Caco-2 (cell line): Measurements from ENCODE around the gene DPF3. TPM values are rescaled to one million over a fixed set of nuclear protein-coding genes. Genes with fewer than 3 reads are reported as not detected.

Experiments used
- BruUV-seq: library from RNA; stranded (reverse); fragments of 400-500 nt; replicated peaks from 2 replicates; lab custom pipeline; 2021; lab: Mats Ljungman, UMichigan
- CTCF ChIA-PET: fragments of 300-600 bp; sonication (Branson Sonifier 250); formaldehyde crosslinking; loops from one replicate; lab custom pipeline; 2022; ENCODE audit warnings: antibody characterized with exemption; lab: Charles Lee
- POLR2A ChIA-PET: fragments of 300-600 bp; sonication (Branson Sonifier 250); formaldehyde crosslinking; loops from one replicate; lab custom pipeline; 2022; ENCODE audit warnings: antibody characterized with exemption; lab: Charles Lee
- DNase-seq, 2 experiments: peaks; one replicate each; pipeline versions ENCODE4 v3.0.0 to v3.0.0-alpha.2; 2020 to 2022
- H3K27me3 ChIP-seq: replicated peaks from 2 replicates; pipeline ENCODE4 v1.6.0; 2011; ENCODE audit warnings: low read length; ENCODE audit not compliant: control insufficient read depth, insufficient read depth
- H3K36me3 ChIP-seq: 2 replicates; pipeline ENCODE4 v1.5.1; 2011; ENCODE audit warnings: low read length; ENCODE audit not compliant: control insufficient read depth, insufficient read depth
- H3K4me1 ChIP-seq: fragments of 250-450 bp; sonication (Bioruptor Pico); 2 replicates; pipeline ENCODE4 v1.5.1; 2020; ENCODE audit warnings: mild to moderate bottlenecking
- H3K4me3 ChIP-seq: 2 replicates; pipeline ENCODE4 v1.5.1; 2011; ENCODE audit warnings: low read depth, mild to moderate bottlenecking, control low read depth, low read length
- H3K9me3 ChIP-seq: fragments of 250-450 bp; sonication (Bioruptor Pico); 2 replicates; pipeline ENCODE4 v1.5.1; 2020; ENCODE audit warnings: mild to moderate bottlenecking, moderate library complexity
- H3K27ac Mint-ChIP-seq: one replicate; pipeline ENCODE4 v1.8.0; 2022; ENCODE audit warnings: mixed read lengths; ENCODE audit not compliant: unreplicated experiment
- H3K27me3 Mint-ChIP-seq: one replicate; pipeline ENCODE4 v1.8.0; 2022; ENCODE audit warnings: mixed read lengths; ENCODE audit not compliant: insufficient read depth, unreplicated experiment
- H3K36me3 Mint-ChIP-seq: one replicate; pipeline ENCODE4 v1.8.0; 2022; ENCODE audit warnings: mild to moderate bottlenecking, mixed read lengths; ENCODE audit not compliant: insufficient read depth, unreplicated experiment
- H3K4me1 Mint-ChIP-seq: one replicate; pipeline ENCODE4 v1.8.0; 2022; ENCODE audit warnings: low read depth, mixed read lengths; ENCODE audit not compliant: unreplicated experiment
- H3K4me3 Mint-ChIP-seq: one replicate; pipeline ENCODE4 v1.8.0; 2022; ENCODE audit warnings: mild to moderate bottlenecking, moderate library complexity, mixed read lengths; ENCODE audit not compliant: unreplicated experiment
- H3K9me3 Mint-ChIP-seq: one replicate; pipeline ENCODE4 v1.8.0; 2022; ENCODE audit warnings: mixed read lengths; ENCODE audit not compliant: unreplicated experiment
- intact Hi-C: fragments of 100-400 bp; cut with micrococcal nuclease; formaldehyde crosslinking; loops from one replicate; pipeline ENCODE4 v1.10.0; 2022; ENCODE audit not compliant: unreplicated experiment
- total RNA-seq: library from RNA; stranded (reverse); gene quantifications from 2 replicates; pipeline ENCODE4 v1.2.3, GENCODE V29; 2022
- TF ChIP-seq, protein P1 (sequence below), 2 experiments: fragments of 200-600 bp in 1 of 2; IDR thresholded peaks; 1 replicate in 1 of 2; 2 replicates in 1 of 2; pipeline versions ENCODE4 v1.5.1 to v1.8.0; 2011 to 2022; ENCODE audit warnings: antibody characterized with exemption in 1 of 2, control low read depth in 1 of 2, inconsistent platforms in 1 of 2, low read depth in 1 of 2, low read length in 1 of 2, mild to moderate bottlenecking in 1 of 2, moderate library complexity in 1 of 2; ENCODE audit not compliant: insufficient read depth in 1 of 2, severe bottlenecking in 1 of 2, unreplicated experiment in 1 of 2

Gene DPF3
- total RNA-seq, 1 experiment from 2014 or later = not detected

DNA sequence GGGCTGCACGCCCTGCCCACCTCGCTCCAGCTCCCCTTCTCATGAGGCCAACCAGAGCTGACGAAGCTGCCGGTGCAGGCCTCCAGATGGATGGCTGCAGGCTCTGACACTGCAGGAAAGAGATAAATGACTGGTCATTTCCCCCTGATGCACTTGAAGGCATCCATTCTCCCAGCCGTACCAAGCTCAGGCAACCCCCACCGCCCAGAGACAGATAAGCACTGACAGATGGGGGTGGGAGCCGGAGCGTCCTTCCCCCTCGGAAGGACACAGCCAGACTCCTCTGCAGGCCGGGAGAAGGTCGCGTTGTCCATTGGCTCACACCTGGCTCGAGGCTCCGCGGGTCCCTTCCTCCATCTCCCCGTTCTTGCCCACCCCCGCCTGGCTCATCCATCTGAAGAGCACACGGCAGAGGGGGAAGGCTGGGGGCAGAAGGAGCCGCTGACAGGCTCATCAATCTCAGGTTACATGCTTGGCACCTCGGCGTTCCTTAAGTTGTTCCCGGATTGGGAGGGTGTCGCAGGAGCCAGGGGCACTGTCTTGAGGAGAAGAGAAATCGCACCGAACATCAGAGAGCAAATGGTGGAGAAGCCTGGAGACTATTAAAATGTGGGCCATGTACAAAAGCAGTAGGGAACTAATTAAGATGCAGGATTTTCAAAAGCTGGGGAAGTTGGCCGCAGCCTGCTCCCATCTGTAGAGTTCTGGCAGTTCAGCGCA lies 151.6 kb downstream of the DPF3 start:
- Histone ChIP-seq H3K36me3 (no peaks in the 10 kb centered on the region), H3K4me3 (no peak overlapping the region), H3K4me1 (no peaks in the 10 kb centered on the region), H3K9me3 (no peaks in the 10 kb centered on the region), H3K27me3 (no peaks in the 10 kb centered on the region)
- no peak for DNase-seq
- TF ChIP-seq, protein P1, sequence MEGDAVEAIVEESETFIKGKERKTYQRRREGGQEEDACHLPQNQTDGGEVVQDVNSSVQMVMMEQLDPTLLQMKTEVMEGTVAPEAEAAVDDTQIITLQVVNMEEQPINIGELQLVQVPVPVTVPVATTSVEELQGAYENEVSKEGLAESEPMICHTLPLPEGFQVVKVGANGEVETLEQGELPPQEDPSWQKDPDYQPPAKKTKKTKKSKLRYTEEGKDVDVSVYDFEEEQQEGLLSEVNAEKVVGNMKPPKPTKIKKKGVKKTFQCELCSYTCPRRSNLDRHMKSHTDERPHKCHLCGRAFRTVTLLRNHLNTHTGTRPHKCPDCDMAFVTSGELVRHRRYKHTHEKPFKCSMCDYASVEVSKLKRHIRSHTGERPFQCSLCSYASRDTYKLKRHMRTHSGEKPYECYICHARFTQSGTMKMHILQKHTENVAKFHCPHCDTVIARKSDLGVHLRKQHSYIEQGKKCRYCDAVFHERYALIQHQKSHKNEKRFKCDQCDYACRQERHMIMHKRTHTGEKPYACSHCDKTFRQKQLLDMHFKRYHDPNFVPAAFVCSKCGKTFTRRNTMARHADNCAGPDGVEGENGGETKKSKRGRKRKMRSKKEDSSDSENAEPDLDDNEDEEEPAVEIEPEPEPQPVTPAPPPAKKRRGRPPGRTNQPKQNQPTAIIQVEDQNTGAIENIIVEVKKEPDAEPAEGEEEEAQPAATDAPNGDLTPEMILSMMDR (IDR thresholded peaks at IDR 0.05; ENCODE audit: insufficient read depth in 1 of 2, low read depth in 1 of 2, low read length in 1 of 2, severe bottlenecking in 1 of 2, unreplicated experiment in 1 of 2) = no peak
- Mint-ChIP-seq H3K4me3 (no peak overlapping the region), H3K9me3 (no peaks in the 10 kb centered on the region), H3K4me1 (no peaks in the 10 kb centered on the region), H3K27me3 (peaks cover 9% of the 10 kb centered on the region), H3K36me3 (no peaks in the 10 kb centered on the region), H3K27ac (no peak overlapping the region)
- BruUV-seq = no TSS peak
- ChIA-PET CTCF (no interaction called here), POLR2A (no interaction called here)
- intact Hi-C loops = no loop called here

DNA sequence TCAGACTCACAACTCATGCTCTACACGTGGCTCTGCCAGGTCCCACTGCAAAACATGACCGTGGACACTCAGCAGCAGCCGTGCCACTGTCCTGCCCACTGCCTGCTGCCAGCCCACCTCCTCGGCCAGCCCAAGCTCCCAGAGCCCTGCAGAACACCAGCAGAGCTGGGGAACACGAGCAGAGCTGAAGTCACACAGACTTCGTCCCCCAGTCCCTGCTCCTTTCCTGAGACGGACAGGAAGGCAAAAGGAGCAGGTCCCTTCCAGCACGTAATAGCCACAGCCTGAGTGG lies 152.1 kb downstream of the DPF3 start:
- Histone ChIP-seq H3K27me3 (no peaks in the 10 kb centered on the region), H3K36me3 (no peaks in the 10 kb centered on the region), H3K4me1 (no peaks in the 10 kb centered on the region), H3K9me3 (no peaks in the 10 kb centered on the region), H3K4me3 (no peak overlapping the region)
- intact Hi-C loops = no loop called here
- TF ChIP-seq, protein P1 (IDR thresholded peaks at IDR 0.05; ENCODE audit: insufficient read depth in 1 of 2, low read depth in 1 of 2, low read length in 1 of 2, severe bottlenecking in 1 of 2, unreplicated experiment in 1 of 2) = no peak
- H3K27me3 Mint-ChIP-seq = peaks cover 9% of the 10 kb centered on the region
- no TSS peak for BruUV-seq
- H3K9me3 Mint-ChIP-seq = no peaks in the 10 kb centered on the region
- DNase-seq = no peak
- H3K4me1 Mint-ChIP-seq = no peaks in the 10 kb centered on the region
- H3K27ac Mint-ChIP-seq = no peak overlapping the region
- no peak overlapping the region for H3K4me3 Mint-ChIP-seq
- no peaks in the 10 kb centered on the region for H3K36me3 Mint-ChIP-seq
- POLR2A ChIA-PET = no interaction called here
- CTCF ChIA-PET = no interaction called here

DNA sequence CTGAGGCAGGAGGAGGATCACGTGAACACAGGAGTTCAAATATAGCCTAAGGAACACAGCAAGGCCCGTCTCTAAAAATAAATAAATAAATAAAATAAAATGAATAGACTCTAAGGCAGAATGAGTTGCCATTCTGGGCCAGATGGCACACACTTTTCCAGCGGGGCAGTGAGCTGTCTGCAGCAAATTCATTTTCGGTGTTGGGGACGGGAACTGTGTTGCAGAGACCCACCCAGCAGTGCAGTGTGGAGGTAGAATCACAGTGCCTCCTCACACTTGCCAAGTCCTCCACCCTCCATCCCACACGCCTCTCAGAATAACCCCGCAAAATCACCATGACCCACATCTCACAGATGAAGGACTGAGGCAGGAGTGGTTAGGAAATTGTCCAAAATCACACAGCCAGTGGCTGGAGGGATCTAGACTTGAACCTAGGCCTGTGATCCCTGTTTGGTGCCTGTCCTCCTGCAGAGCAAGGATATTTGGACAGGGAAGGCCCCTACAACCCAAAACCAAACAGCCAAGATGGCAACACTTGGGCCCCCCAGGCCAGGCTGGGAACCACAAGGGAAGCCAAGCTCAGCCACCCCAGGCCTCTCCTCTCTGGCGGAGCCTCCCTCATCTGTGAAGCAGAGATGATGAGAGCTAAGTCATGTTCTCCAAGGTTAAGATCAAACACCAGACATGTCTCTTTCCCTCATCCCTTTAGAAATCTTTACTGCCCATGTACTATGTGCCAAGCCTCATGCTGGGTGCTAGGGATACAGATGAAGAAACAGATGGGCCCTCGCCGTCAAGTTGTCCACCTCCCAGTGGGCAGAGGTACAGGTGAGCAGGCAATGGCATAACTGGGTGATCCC lies 152.7 kb downstream of the DPF3 start:
- ChIA-PET POLR2A (no interaction called here), CTCF (no interaction called here)
- no peaks in the 10 kb centered on the region for H3K4me1 ChIP-seq
- intact Hi-C loops = no loop called here
- TF ChIP-seq, protein P1 (IDR thresholded peaks at IDR 0.05; ENCODE audit: insufficient read depth in 1 of 2, low read depth in 1 of 2, low read length in 1 of 2, severe bottlenecking in 1 of 2, unreplicated experiment in 1 of 2) = no peak
- no TSS peak for BruUV-seq
- no peaks in the 10 kb centered on the region for H3K9me3 ChIP-seq
- H3K36me3 Mint-ChIP-seq = no peaks in the 10 kb centered on the region
- H3K27me3 ChIP-seq = no peaks in the 10 kb centered on the region
- no peak overlapping the region for H3K4me3 ChIP-seq
- DNase-seq = no peak
- H3K36me3 ChIP-seq = no peaks in the 10 kb centered on the region
- peaks cover 9% of the 10 kb centered on the region for H3K27me3 Mint-ChIP-seq
- no peak overlapping the region for H3K27ac Mint-ChIP-seq
- no peak overlapping the region for H3K4me3 Mint-ChIP-seq
- no peaks in the 10 kb centered on the region for H3K4me1 Mint-ChIP-seq
- H3K9me3 Mint-ChIP-seq = no peaks in the 10 kb centered on the region
